IMR-90 (cell line): ENCODE data around the gene RIPK1. TPM values are rescaled to one million over a fixed set of nuclear protein-coding genes. Genes with fewer than 3 reads are reported as not detected.

Experiments
- ATAC-seq: fragments of 200-7000 bp; cut with Tn5 transposase; 2 replicates; pipeline ENCODE4 v1.9.1; 2020; ENCODE audit warnings: low read depth, mild to moderate bottlenecking, moderate library complexity
- BruUV-seq: library from RNA; stranded (reverse); fragments of 400-500 nt; replicated peaks from 2 replicates; lab custom pipeline; 2021; lab: Mats Ljungman, UMichigan
- CTCF ChIA-PET: fragments of 300-600 bp; formaldehyde crosslinking; extraction: SDS; loops from one replicate; lab custom pipeline; 2021; ENCODE audit warnings: antibody characterized with exemption; lab: Yijun Ruan, JAX
- POLR2A ChIA-PET: fragments of 300-600 bp; sonication (Branson Sonifier 250); formaldehyde crosslinking; loops from one replicate; lab custom pipeline; 2022; ENCODE audit warnings: antibody characterized with exemption; ENCODE audit not compliant: unreplicated experiment; lab: Charles Lee
- DNase-seq: peaks from one replicate; pipeline ENCODE4 v3.0.0; 2013
- H2AFZ ChIP-seq: replicated peaks from 2 replicates; pipeline ENCODE3; 2013; ENCODE audit warnings: low read length, mild to moderate bottlenecking; ENCODE audit not compliant: poor library complexity
- H2AK5ac ChIP-seq: 2 replicates; pipeline ENCODE4 v1.6.1; 2013; ENCODE audit warnings: low read depth, low read length, inconsistent platforms
- H2AK9ac ChIP-seq: replicated peaks from 2 replicates; pipeline ENCODE3; 2013; ENCODE audit warnings: mild to moderate bottlenecking, low read depth, low read length, moderate library complexity; ENCODE audit not compliant: poor library complexity
- H2BK120ac ChIP-seq: 2 replicates; pipeline ENCODE4 v1.6.1; 2013; ENCODE audit warnings: low read depth, low read length, inconsistent platforms
- H2BK15ac ChIP-seq: 3 replicates; pipeline ENCODE4 v1.6.1; 2013; ENCODE audit warnings: low read depth, low read length, inconsistent platforms
- H2BK20ac ChIP-seq: 2 replicates; pipeline ENCODE4 v1.6.1; 2013; ENCODE audit warnings: low read depth, mild to moderate bottlenecking, inconsistent platforms, low read length, moderate library complexity
- H2BK5ac ChIP-seq: 2 replicates; pipeline ENCODE4 v1.6.1; 2013; ENCODE audit warnings: mild to moderate bottlenecking, low read depth, low read length, inconsistent platforms; ENCODE audit not compliant: poor library complexity, severe bottlenecking
- H3K14ac ChIP-seq: replicated peaks from 2 replicates; pipeline ENCODE4 v1.6.1; 2013; ENCODE audit warnings: low read depth, low read length, inconsistent platforms
- H3K18ac ChIP-seq: 2 replicates; pipeline ENCODE4 v1.6.1; 2013; ENCODE audit warnings: low read depth, low read length, control low read depth
- H3K23ac ChIP-seq: 2 replicates; pipeline ENCODE4 v1.6.1; 2013; ENCODE audit warnings: low read depth, low read length, inconsistent platforms
- H3K27ac ChIP-seq: 2 replicates; pipeline ENCODE4 v1.5.1; 2013; ENCODE audit warnings: mild to moderate bottlenecking, control low read depth, low read length; ENCODE audit not compliant: insufficient read depth
- H3K27me3 ChIP-seq: 2 replicates; pipeline ENCODE4 v1.6.1; 2013; ENCODE audit warnings: low read length; ENCODE audit not compliant: control insufficient read depth, insufficient read depth
- H3K36me3 ChIP-seq: 2 replicates; pipeline ENCODE4 v1.6.1; 2013; ENCODE audit warnings: low read length, mixed read lengths; ENCODE audit not compliant: control insufficient read depth, insufficient read depth
- H3K4ac ChIP-seq: 2 replicates; pipeline ENCODE4 v1.6.1; 2013; ENCODE audit warnings: low read depth, low read length, inconsistent platforms
- H3K4me1 ChIP-seq: 2 replicates; pipeline ENCODE4 v1.6.1; 2013; ENCODE audit warnings: low read length, mixed read lengths; ENCODE audit not compliant: control insufficient read depth, insufficient read depth
- H3K4me2 ChIP-seq: 2 replicates; pipeline ENCODE4 v1.6.1; 2013; ENCODE audit warnings: low read depth, mild to moderate bottlenecking, control low read depth, low read length, moderate library complexity
- H3K4me3 ChIP-seq: 2 replicates; pipeline ENCODE4 v1.5.1; 2013; ENCODE audit warnings: low read depth, mild to moderate bottlenecking, control low read depth, low read length, moderate library complexity; ENCODE audit not compliant: insufficient read depth
- H3K56ac ChIP-seq: 2 replicates; pipeline ENCODE4 v1.6.1; 2013; ENCODE audit warnings: low read length, inconsistent platforms; ENCODE audit not compliant: insufficient read depth; ENCODE audit errors: extremely low read depth
- H3K79me1 ChIP-seq, 2 experiments: 2 replicates each; pipeline ENCODE4 v1.6.1; 2013; ENCODE audit warnings: low read length in 2 of 2, inconsistent platforms in 1 of 2, low read depth in 1 of 2
- H3K9ac ChIP-seq: 2 replicates; pipeline ENCODE4 v1.6.1; 2013; ENCODE audit warnings: low read depth, low read length, control low read depth
- H3K9me1 ChIP-seq: 2 replicates; pipeline ENCODE4 v1.6.1; 2013; ENCODE audit warnings: low read length, inconsistent platforms; ENCODE audit not compliant: insufficient read depth
- H3K9me3 ChIP-seq: 2 replicates; pipeline ENCODE4 v1.6.1; 2013; ENCODE audit warnings: low read length; ENCODE audit not compliant: control insufficient read depth, insufficient read depth
- H4K20me1 ChIP-seq: 2 replicates; pipeline ENCODE4 v1.6.1; 2013; ENCODE audit warnings: low read length, inconsistent platforms; ENCODE audit not compliant: insufficient read depth
- H4K5ac ChIP-seq: 2 replicates; pipeline ENCODE4 v1.6.1; 2013; ENCODE audit warnings: mild to moderate bottlenecking, low read depth, low read length, control low read depth
- H4K8ac ChIP-seq, 2 experiments: 2 replicates each; pipeline ENCODE4 v1.6.1; 2013; ENCODE audit warnings: low read depth in 2 of 2, low read length in 2 of 2, control low read depth in 1 of 2, inconsistent platforms in 1 of 2
- H4K91ac ChIP-seq: 2 replicates; pipeline ENCODE4 v1.6.1; 2013; ENCODE audit warnings: low read depth, low read length, inconsistent platforms; ENCODE audit not compliant: insufficient read depth
- RFX5 ChIP-seq: IDR thresholded peaks from 2 replicates; pipeline ENCODE4 v1.8.0; 2012; ENCODE audit warnings: low read depth, mild to moderate bottlenecking, low read length, moderate library complexity
- WGBS, 2 experiments: methylation state at CpG; one replicate each; pipeline versions ENCODE4 v1.1.5 to v1.1.7; 2013; ENCODE audit warnings: missing lambda C conversion rate in 2 of 2; ENCODE audit not compliant: insufficient read length in 1 of 2; ENCODE audit errors: extremely low coverage in 2 of 2; 5-methylcytosine and 5-hydroxymethylcytosine counted together
- dilution Hi-C: fragments of 300-500 bp; cut with HindIII; formaldehyde crosslinking; loops from one replicate; pipeline ENCODE4 v1.14.3; 2018; ENCODE audit warnings: low sequenced_read_pairs; ENCODE audit not compliant: unreplicated experiment
- in situ Hi-C: fragments of 300-500 bp; cut with MboI; formaldehyde crosslinking; loops from 3 replicates; pipeline ENCODE4 v1.14.3; 2019; ENCODE audit warnings: low sequenced_read_pairs, inconsistent platforms, mixed read lengths
- intact Hi-C: fragments of 100-400 bp; cut with micrococcal nuclease; formaldehyde crosslinking; loops from 2 replicates; pipeline ENCODE4 v1.10.0; 2022
- polyA plus RNA-seq, 3 experiments: library from polyadenylated mRNA; depleted of rRNA; stranded (reverse); fragments of >200 nt; gene quantifications; 2 replicates each; pipeline ENCODE4 v1.2.3, GENCODE V29; 2012; ENCODE audit warnings: low replicate concordance in 1 of 3
- total RNA-seq: library from RNA; depleted of rRNA; stranded (reverse); fragments of >200 nt; gene quantifications from 2 replicates; pipeline ENCODE4 v1.2.3, GENCODE V29; 2012
- TF ChIP-seq, protein P1 (sequence below): conservative IDR thresholded peaks from 2 replicates; pipeline ENCODE4 v1.5.1; 2012; ENCODE audit warnings: mild to moderate bottlenecking, low read depth, low read length, improper control_type of control experiment

The RIPK1 gene
- total and polyA plus RNA-seq, 2 of the 4 experiments (the other 2 are of a cell fraction) = 12.6 to 25.6 TPM

DNA sequence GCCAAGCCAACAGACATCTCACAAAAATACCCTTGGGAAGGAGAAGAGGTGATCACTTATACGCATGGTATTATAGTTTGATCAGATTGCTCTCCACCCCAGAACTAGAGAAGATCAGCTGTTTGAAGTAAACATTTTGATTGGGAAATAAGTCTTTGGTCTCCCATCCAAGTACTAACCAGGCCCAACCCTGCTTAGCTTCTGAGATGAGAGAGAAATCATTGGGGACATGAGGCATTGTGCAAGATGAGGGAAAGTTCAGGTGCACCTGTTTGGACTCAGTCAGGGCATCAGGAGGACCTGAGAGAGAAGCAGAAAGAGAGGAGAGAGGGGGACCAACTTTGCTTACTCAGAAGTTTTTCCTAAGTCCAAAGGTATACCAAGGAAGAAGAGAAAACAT is 11.4 kb downstream of the RIPK1 start:
- H2AK9ac ChIP-seq = no peak overlapping the region
- no peak for TF ChIP-seq RFX5
- TF ChIP-seq, protein P1, sequence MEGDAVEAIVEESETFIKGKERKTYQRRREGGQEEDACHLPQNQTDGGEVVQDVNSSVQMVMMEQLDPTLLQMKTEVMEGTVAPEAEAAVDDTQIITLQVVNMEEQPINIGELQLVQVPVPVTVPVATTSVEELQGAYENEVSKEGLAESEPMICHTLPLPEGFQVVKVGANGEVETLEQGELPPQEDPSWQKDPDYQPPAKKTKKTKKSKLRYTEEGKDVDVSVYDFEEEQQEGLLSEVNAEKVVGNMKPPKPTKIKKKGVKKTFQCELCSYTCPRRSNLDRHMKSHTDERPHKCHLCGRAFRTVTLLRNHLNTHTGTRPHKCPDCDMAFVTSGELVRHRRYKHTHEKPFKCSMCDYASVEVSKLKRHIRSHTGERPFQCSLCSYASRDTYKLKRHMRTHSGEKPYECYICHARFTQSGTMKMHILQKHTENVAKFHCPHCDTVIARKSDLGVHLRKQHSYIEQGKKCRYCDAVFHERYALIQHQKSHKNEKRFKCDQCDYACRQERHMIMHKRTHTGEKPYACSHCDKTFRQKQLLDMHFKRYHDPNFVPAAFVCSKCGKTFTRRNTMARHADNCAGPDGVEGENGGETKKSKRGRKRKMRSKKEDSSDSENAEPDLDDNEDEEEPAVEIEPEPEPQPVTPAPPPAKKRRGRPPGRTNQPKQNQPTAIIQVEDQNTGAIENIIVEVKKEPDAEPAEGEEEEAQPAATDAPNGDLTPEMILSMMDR = no peak
- H3K23ac ChIP-seq = no peak overlapping the region
- no peak overlapping the region for H3K4ac ChIP-seq
- no peak overlapping the region for H3K9ac ChIP-seq
- no peak overlapping the region for H4K91ac ChIP-seq
- H3K4me1 ChIP-seq = peaks cover 4% of the 10 kb centered on the region
- H3K27me3 ChIP-seq = no peaks in the 10 kb centered on the region
- POLR2A ChIA-PET = no interaction called here
- peaks cover 47% of the 10 kb centered on the region for H3K36me3 ChIP-seq
- in situ Hi-C loops (no loop called here), dilution Hi-C loops (no loop called here), intact Hi-C loops (no loop called here)
- WGBS, 2 experiments = no CpG with 5 or more reads among the region's 1 CpG
- no peak overlapping the region for H4K5ac ChIP-seq
- H2BK120ac ChIP-seq = no peak overlapping the region
- H2BK20ac ChIP-seq = no peak overlapping the region
- CTCF ChIA-PET = no interaction called here
- H3K18ac ChIP-seq = no peak overlapping the region
- H3K27ac ChIP-seq = no peak overlapping the region
- ATAC-seq = no peak
- no peak for DNase-seq
- no peak overlapping the region for H2AK5ac ChIP-seq
- peaks cover 11% of the 10 kb centered on the region for H4K20me1 ChIP-seq
- no peak overlapping the region for H4K8ac ChIP-seq
- BruUV-seq = no TSS peak
- H2BK15ac ChIP-seq = no peak overlapping the region
- H2BK5ac ChIP-seq = no peak overlapping the region
- no peak overlapping the region for H3K4me3 ChIP-seq
- peaks cover 20% of the 10 kb centered on the region; the same call in 1 of the 2 replicates for H3K9me1 ChIP-seq
- peaks cover 42 to 71% of the 10 kb centered on the region in 2 experiments for H3K79me1 ChIP-seq
- H3K9me3 ChIP-seq = no peaks in the 10 kb centered on the region
- no peak overlapping the region for H3K14ac ChIP-seq
- H3K4me2 ChIP-seq = no peak overlapping the region
- no peak overlapping the region for H3K56ac ChIP-seq
- H2AFZ ChIP-seq = no peak overlapping the region
